PC-3 (cell line): ENCODE results near the gene ATG101. TPM values are rescaled to one million over a fixed set of nuclear protein-coding genes. Genes with fewer than 3 reads are reported as not detected.

ENCODE experiments used
- ATAC-seq: fragments of 200-7000 bp; cut with Tn5 transposase; 2 replicates; pipeline ENCODE4 v1.9.1; 2020; ENCODE audit warnings: mild to moderate bottlenecking, moderate library complexity
- BruUV-seq: library from RNA; stranded (reverse); fragments of 400-500 nt; replicated peaks from 2 replicates; lab custom pipeline; 2021; lab: Mats Ljungman, UMichigan
- CTCF ChIA-PET: fragments of 300-600 bp; sonication (Branson Sonifier 250); formaldehyde crosslinking; loops from one replicate; lab custom pipeline; 2022; ENCODE audit warnings: antibody characterized with exemption; lab: Charles Lee
- POLR2A ChIA-PET: fragments of 300-600 bp; sonication (Branson Sonifier 250); formaldehyde crosslinking; loops from one replicate; lab custom pipeline; 2022; ENCODE audit warnings: antibody characterized with exemption; ENCODE audit not compliant: unreplicated experiment; lab: Charles Lee
- DNase-seq: peaks from one replicate; pipeline ENCODE4 v3.0.0-alpha.2; 2015
- H2AFZ ChIP-seq: fragments of 300-600 bp; sonication (generic); 2 replicates; pipeline ENCODE4 v1.6.0; 2016; ENCODE audit warnings: antibody characterized with exemption, low read length
- H3F3A ChIP-seq: fragments of 300-600 bp; sonication (generic); one replicate; pipeline ENCODE4 v1.6.0; 2017; ENCODE audit warnings: antibody characterized with exemption, low read length, control low read depth, mild to moderate bottlenecking; ENCODE audit not compliant: unreplicated experiment
- H3K27ac ChIP-seq: fragments of 300-600 bp; sonication (generic); 2 replicates; pipeline ENCODE4 v1.5.1; 2016; ENCODE audit warnings: mild to moderate bottlenecking, low read length
- H3K27me3 ChIP-seq: fragments of 300-600 bp; sonication (generic); 2 replicates; pipeline ENCODE4 v1.6.1; 2016; ENCODE audit warnings: low read length, mixed read lengths
- H3K36me3 ChIP-seq: fragments of 300-600 bp; sonication (generic); 2 replicates; pipeline ENCODE4 v1.6.1; 2016; ENCODE audit warnings: low read depth, mixed run types, low read length, mixed read lengths
- H3K4me1 ChIP-seq: fragments of 300-600 bp; sonication (generic); 2 replicates; pipeline ENCODE4 v1.5.1; 2016; ENCODE audit warnings: low read length; ENCODE audit not compliant: insufficient read depth
- H3K4me2 ChIP-seq: fragments of 300-600 bp; sonication (generic); 2 replicates; pipeline ENCODE4 v1.6.0; 2016; ENCODE audit warnings: low read length
- H3K4me3 ChIP-seq: fragments of 300-600 bp; sonication (generic); 2 replicates; pipeline ENCODE4 v1.5.1; 2016; ENCODE audit warnings: mild to moderate bottlenecking, low read length, mixed read lengths
- H3K79me2 ChIP-seq: fragments of 300-600 bp; sonication (generic); 2 replicates; pipeline ENCODE4 v1.6.1; 2017; ENCODE audit warnings: low read length, mixed read lengths
- H3K9ac ChIP-seq: fragments of 300-600 bp; sonication (generic); 2 replicates; pipeline ENCODE4 v1.6.0; 2016; ENCODE audit warnings: mild to moderate bottlenecking, low read length
- H3K9me2 ChIP-seq: fragments of 300-600 bp; sonication (generic); replicated peaks from 2 replicates; pipeline ENCODE4 v1.6.1; 2016; ENCODE audit warnings: mixed run types, low read length, mixed read lengths
- H3K9me3 ChIP-seq: fragments of 300-600 bp; sonication (generic); 2 replicates; pipeline ENCODE4 v1.6.1; 2016; ENCODE audit warnings: low read length, mixed read lengths
- H4K20me1 ChIP-seq: fragments of 300-600 bp; sonication (generic); 2 replicates; pipeline ENCODE4 v1.6.1; 2016; ENCODE audit warnings: low read length, mixed read lengths
- EZH2 ChIP-seq: fragments of 300-600 bp; sonication (generic); IDR thresholded peaks from one replicate; pipeline ENCODE4 v1.6.1; 2017; ENCODE audit warnings: antibody characterized with exemption, mild to moderate bottlenecking, low read length; ENCODE audit not compliant: unreplicated experiment
- EZH2phosphoT487 ChIP-seq: fragments of 300-600 bp; sonication (generic); IDR thresholded peaks from 2 replicates; pipeline ENCODE4 v1.6.1; 2018; ENCODE audit warnings: mild to moderate bottlenecking, antibody characterized with exemption, low read length, borderline replicate concordance
- intact Hi-C: fragments of 100-400 bp; cut with micrococcal nuclease; formaldehyde crosslinking; loops from 2 replicates; pipeline ENCODE4 v1.9.0; 2023
- total RNA-seq: library from RNA; depleted of rRNA; stranded (reverse); fragments of >200 nt; gene quantifications from 2 replicates; pipeline ENCODE4 v1.2.3, GENCODE V29; 2014
- TF ChIP-seq, protein P1 (sequence below): fragments of 300-600 bp; sonication (generic); conservative IDR thresholded peaks from 2 replicates; pipeline ENCODE4 v1.5.1; 2017; ENCODE audit warnings: antibody characterized with exemption, low read depth, mild to moderate bottlenecking, low read length

ATG101 gene
- total RNA-seq, 1 experiment from 2014 or later, result 110 TPM

DNA sequence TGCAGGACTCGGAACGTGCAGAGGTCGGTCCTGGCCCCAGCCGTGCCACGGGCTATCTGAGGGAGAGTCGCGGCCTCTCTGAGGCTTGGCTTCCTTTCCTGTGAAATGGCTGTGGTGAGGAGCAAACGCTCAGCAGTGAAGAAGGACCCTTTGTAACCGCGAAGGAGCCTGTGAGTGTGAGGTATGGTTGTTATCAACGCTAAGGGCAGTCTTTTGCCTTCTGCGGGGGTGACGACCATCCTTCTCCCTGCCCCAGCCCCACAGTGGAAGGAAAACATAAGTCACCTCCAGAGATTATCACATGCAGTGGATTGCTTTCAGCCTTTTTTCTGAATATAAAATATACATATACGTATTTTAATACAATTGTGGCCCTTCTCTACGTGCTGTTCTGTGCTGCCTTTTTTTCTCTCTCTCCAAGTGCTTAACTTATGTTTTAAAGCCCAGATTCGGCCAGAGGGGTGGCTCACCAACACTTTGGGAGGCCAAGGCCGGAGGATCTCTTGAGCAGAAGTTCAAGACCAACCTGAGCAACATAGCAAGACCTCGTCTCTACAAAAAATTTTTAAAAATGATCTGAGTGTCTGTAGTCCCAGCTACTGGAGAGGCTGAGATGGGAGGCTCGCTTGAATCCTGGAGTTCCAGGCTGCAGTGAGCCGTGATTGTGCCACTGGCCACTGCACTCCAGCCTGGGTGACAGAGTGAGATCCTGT lies 45.6 kb upstream of the ATG101 start:
- Histone ChIP-seq H3K4me2 (peak overlapping the region; percentile 99), H3K27me3 (no peaks in the 10 kb centered on the region), H3K9ac (0 out of 2 replicates have a peak overlapping the region, but pooled peaks have one; percentile 27), H3K79me2 (no peaks in the 10 kb centered on the region), H3K9me3 (no peaks in the 10 kb centered on the region), H3K4me3 (peak overlapping the region; percentile 79), H3F3A (no peaks in the 10 kb centered on the region), H3K36me3 (no peaks in the 10 kb centered on the region), H4K20me1 (no peaks in the 10 kb centered on the region), H2AFZ (peak overlapping the region; percentile 96), H3K9me2 (no peaks in the 10 kb centered on the region), H3K4me1 (peaks cover 18% of the 10 kb centered on the region), H3K27ac (no peak overlapping the region)
- POLR2A ChIA-PET, result no interaction called here
- CTCF ChIA-PET, result interaction anchor here (0.6 to 2.1 kb wide), 7 partner anchors 9 to 855 kb away, joined by 3 to 20 read pairs (median 7); no protein-coding TSS in a partner anchor
- DNase-seq (no peak), ATAC-seq (no peak)
- intact Hi-C loops, result loop anchor here (1.0 to 2.0 kb wide), 3 partner anchors 20 to 133 kb away; no protein-coding TSS in a partner anchor
- TF ChIP-seq, protein P1, sequence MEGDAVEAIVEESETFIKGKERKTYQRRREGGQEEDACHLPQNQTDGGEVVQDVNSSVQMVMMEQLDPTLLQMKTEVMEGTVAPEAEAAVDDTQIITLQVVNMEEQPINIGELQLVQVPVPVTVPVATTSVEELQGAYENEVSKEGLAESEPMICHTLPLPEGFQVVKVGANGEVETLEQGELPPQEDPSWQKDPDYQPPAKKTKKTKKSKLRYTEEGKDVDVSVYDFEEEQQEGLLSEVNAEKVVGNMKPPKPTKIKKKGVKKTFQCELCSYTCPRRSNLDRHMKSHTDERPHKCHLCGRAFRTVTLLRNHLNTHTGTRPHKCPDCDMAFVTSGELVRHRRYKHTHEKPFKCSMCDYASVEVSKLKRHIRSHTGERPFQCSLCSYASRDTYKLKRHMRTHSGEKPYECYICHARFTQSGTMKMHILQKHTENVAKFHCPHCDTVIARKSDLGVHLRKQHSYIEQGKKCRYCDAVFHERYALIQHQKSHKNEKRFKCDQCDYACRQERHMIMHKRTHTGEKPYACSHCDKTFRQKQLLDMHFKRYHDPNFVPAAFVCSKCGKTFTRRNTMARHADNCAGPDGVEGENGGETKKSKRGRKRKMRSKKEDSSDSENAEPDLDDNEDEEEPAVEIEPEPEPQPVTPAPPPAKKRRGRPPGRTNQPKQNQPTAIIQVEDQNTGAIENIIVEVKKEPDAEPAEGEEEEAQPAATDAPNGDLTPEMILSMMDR, result peak; percentile 34; the same call in 1 of the 2 replicates
- TF ChIP-seq EZH2phosphoT487, result no peak
- no TSS peak for BruUV-seq

DNA sequence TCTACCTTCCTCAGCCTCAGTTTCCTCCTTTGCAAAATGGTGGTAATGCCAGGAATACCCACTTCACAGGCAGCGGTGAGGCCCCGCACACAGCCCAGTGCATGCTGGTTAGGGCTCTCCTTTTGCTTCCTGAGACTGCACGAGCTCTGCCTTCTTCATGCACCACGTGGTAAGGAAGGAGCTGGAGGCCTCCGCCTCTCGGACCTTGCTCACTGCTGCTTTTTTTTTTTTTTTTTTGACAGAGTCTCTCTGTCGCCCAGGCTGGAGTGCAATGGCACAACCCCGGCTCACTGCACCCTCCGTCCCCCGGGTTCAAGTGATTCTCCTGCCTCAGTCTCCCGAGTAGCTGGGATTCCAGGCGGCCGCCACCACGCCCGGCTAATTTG lies 44.9 kb upstream of the ATG101 start:
- ChIA-PET POLR2A (no interaction called here), CTCF (interaction anchor here (0.7 to 2.0 kb wide), 19 partner anchors 12 to 501 kb away, joined by 3 to 28 read pairs (median 5); partner anchors contain the start of genes ATG101 and NR4A1)
- no peak overlapping the region for H3K4me3 ChIP-seq
- no peaks in the 10 kb centered on the region for H3K9me2 ChIP-seq
- no peak for ATAC-seq
- no peaks in the 10 kb centered on the region for H3K27me3 ChIP-seq
- no peak overlapping the region for H3K4me2 ChIP-seq
- no peaks in the 10 kb centered on the region for H3K36me3 ChIP-seq
- TF ChIP-seq, protein P1, result no peak
- TF ChIP-seq EZH2 (no peak), EZH2phosphoT487 (no peak)
- H2AFZ ChIP-seq, result no peak overlapping the region
- H4K20me1 ChIP-seq, result no peaks in the 10 kb centered on the region
- intact Hi-C loops, result loop anchor here (1.0 kb wide), 5 partner anchors 26 to 91 kb away; partner anchors contain the start of genes ATG101 and NR4A1
- no TSS peak for BruUV-seq
- H3F3A ChIP-seq, result no peaks in the 10 kb centered on the region
- peaks cover 18% of the 10 kb centered on the region for H3K4me1 ChIP-seq
- H3K27ac ChIP-seq, result no peak overlapping the region
- H3K79me2 ChIP-seq, result no peaks in the 10 kb centered on the region
- H3K9me3 ChIP-seq, result no peaks in the 10 kb centered on the region
- no peak for DNase-seq
- H3K9ac ChIP-seq, result no peak overlapping the region
